HCT116 (cell line): ENCODE measurements around the gene SENP1. TPM values are rescaled to one million over a fixed set of nuclear protein-coding genes. Genes with fewer than 3 reads are reported as not detected.

ENCODE experiments used
- ATAC-seq: fragments of 200-7000 bp; cut with Tn5 transposase; 2 replicates; pipeline ENCODE4 v1.9.1; 2020; ENCODE audit warnings: mild to moderate bottlenecking, moderate library complexity
- BruUV-seq: library from RNA; stranded (reverse); fragments of 400-500 nt; replicated peaks from 2 replicates; lab custom pipeline; 2021; lab: Mats Ljungman, UMichigan
- CTCF ChIA-PET: fragments of 300-600 bp; sonication (Branson Sonifier 250); formaldehyde crosslinking; loops from one replicate; lab custom pipeline; 2021; ENCODE audit warnings: antibody characterized with exemption; lab: Charles Lee
- POLR2A ChIA-PET: fragments of 300-600, 350-600 bp; sonication (Branson Sonifier 250); formaldehyde crosslinking; loops from one replicate; lab custom pipeline; 2021; ENCODE audit warnings: antibody characterized with exemption; lab: Charles Lee
- RAD21 ChIA-PET, 2 experiments: fragments of 300-600 bp; sonication (Branson Sonifier 250); formaldehyde crosslinking; loops; one replicate each; lab custom pipeline; 2023; ENCODE audit warnings: low total read pairs in 2 of 2; ENCODE audit not compliant: uncharacterized antibody in 2 of 2, unreplicated experiment in 2 of 2, low non-redundant PET in 1 of 2; lab: Charles Lee
- DNase-seq: peaks from one replicate; pipeline ENCODE4 v3.0.0-alpha.2; 2010; ENCODE audit warnings: low read depth, low spot score
- H2AFZ ChIP-seq: fragments of 200-600 bp; shearing (Covaris generic), sonication (generic); 2 replicates; pipeline ENCODE4 v1.6.1; 2017; ENCODE audit warnings: low read depth, mixed run types, mixed read lengths, antibody characterized with exemption, low read length; ENCODE audit not compliant: poor library complexity, severe bottlenecking
- H3K27ac ChIP-seq: 2 replicates; pipeline ENCODE4 v1.5.1; 2012; ENCODE audit warnings: low read depth, low read length
- H3K27me3 ChIP-seq: fragments of 200-600 bp; sonication (generic); 2 replicates; pipeline ENCODE4 v1.6.1; 2016; ENCODE audit warnings: mixed run types, low read length, mixed read lengths; ENCODE audit not compliant: insufficient read depth
- H3K36me3 ChIP-seq, 2 experiments: fragments of 200-500 bp in 1 of 2; fragments of 200-600 bp in 1 of 2; sonication (Bioruptor generic) in 1 of 2; sonication (generic) in 1 of 2; 2 replicates each; pipeline versions ENCODE4 v1.5.1 to v1.6.1; 2014 to 2016; ENCODE audit warnings: low read length in 2 of 2, inconsistent platforms in 1 of 2, mixed read lengths in 1 of 2, mixed run types in 1 of 2; ENCODE audit not compliant: insufficient read depth in 2 of 2, control insufficient read depth in 1 of 2
- H3K4me1 ChIP-seq, 2 experiments: fragments of 200-600 bp in 1 of 2; sonication (generic) in 1 of 2; 2 replicates each; pipeline versions ENCODE4 v1.5.1 to v1.6.1; 2012 to 2017; ENCODE audit warnings: low read length in 2 of 2, inconsistent platforms in 1 of 2, mild to moderate bottlenecking in 1 of 2, mixed read lengths in 1 of 2, mixed run types in 1 of 2, moderate library complexity in 1 of 2; ENCODE audit not compliant: insufficient read depth in 2 of 2, control insufficient read depth in 1 of 2
- H3K4me2 ChIP-seq: fragments of 200-600 bp; sonication (generic); 2 replicates; pipeline ENCODE4 v1.6.1; 2017; ENCODE audit warnings: mixed run types, low read length, mixed read lengths
- H3K4me3 ChIP-seq, 2 experiments: fragments of 200-600 bp in 1 of 2; sonication (generic) in 1 of 2; replicated peaks in 1 of 2; 2 replicates each; pipeline ENCODE4 v1.5.1; 2011 to 2016; ENCODE audit warnings: low read length in 2 of 2, control low read depth in 1 of 2, low read depth in 1 of 2, mild to moderate bottlenecking in 1 of 2, mixed read lengths in 1 of 2, mixed run types in 1 of 2
- H3K79me2 ChIP-seq: fragments of 200-600 bp; sonication (generic); 2 replicates; pipeline ENCODE4 v1.6.1; 2017; ENCODE audit warnings: mild to moderate bottlenecking, mixed run types, low read length, moderate library complexity, mixed read lengths; ENCODE audit not compliant: insufficient read depth
- H3K9ac ChIP-seq: fragments of 200-600 bp; sonication (generic); 2 replicates; pipeline ENCODE4 v1.6.1; 2016; ENCODE audit warnings: low read length, mixed read lengths
- H3K9me2 ChIP-seq: fragments of 200-600 bp; sonication (generic), shearing (Covaris generic); 2 replicates; pipeline ENCODE4 v1.6.1; 2017; ENCODE audit warnings: mixed run types, mild to moderate bottlenecking, moderate library complexity; ENCODE audit not compliant: insufficient read depth
- H3K9me3 ChIP-seq, 2 experiments: fragments of 200-500 bp in 1 of 2; fragments of 200-600 bp in 1 of 2; sonication (Bioruptor generic) in 1 of 2; sonication (generic) in 1 of 2; 2 replicates each; pipeline ENCODE4 v1.6.1; 2014 to 2017; ENCODE audit warnings: low read length in 2 of 2, mixed read lengths in 2 of 2, inconsistent platforms in 1 of 2, low read depth in 1 of 2, mild to moderate bottlenecking in 1 of 2, mixed run types in 1 of 2, moderate library complexity in 1 of 2; ENCODE audit not compliant: control insufficient read depth in 1 of 2, insufficient read depth in 1 of 2
- H4K20me1 ChIP-seq: fragments of 200-600 bp; sonication (generic), shearing (Covaris generic); 2 replicates; pipeline ENCODE4 v1.6.1; 2017; ENCODE audit warnings: mixed run types, mild to moderate bottlenecking, moderate library complexity; ENCODE audit not compliant: insufficient read depth
- CBX3 ChIP-seq: IDR thresholded peaks from 2 replicates; pipeline ENCODE4 v1.6.1; 2012; ENCODE audit warnings: low read depth
- CEBPB ChIP-seq: IDR thresholded peaks from 2 replicates; pipeline ENCODE4 v1.6.1; 2012; ENCODE audit warnings: low read depth
- CTCF ChIP-seq, 3 experiments: fragments of 200-600 bp in 1 of 3; sonication (generic) in 1 of 3; IDR thresholded peaks in 2 of 3; conservative IDR thresholded peaks in 1 of 3; 2 replicates each; pipeline ENCODE4 v1.5.1; 2012 to 2017; ENCODE audit warnings: low read depth in 2 of 3, low read length in 2 of 3, antibody characterized with exemption in 1 of 3, borderline replicate concordance in 1 of 3, control low read depth in 1 of 3, mild to moderate bottlenecking in 1 of 3, mixed read lengths in 1 of 3, mixed run types in 1 of 3, moderate library complexity in 1 of 3; ENCODE audit not compliant: insufficient read depth in 1 of 3
- EGR1 ChIP-seq: IDR thresholded peaks from 2 replicates; pipeline ENCODE4 v1.6.1; 2012; ENCODE audit warnings: low read depth
- EZH2 ChIP-seq: fragments of 200-600 bp; sonication (generic); IDR thresholded peaks from 2 replicates; pipeline ENCODE4 v1.6.1; 2017; ENCODE audit warnings: antibody characterized with exemption, mixed run types
- EZH2phosphoT487 ChIP-seq: fragments of 200-600 bp; IDR thresholded peaks from 2 replicates; pipeline ENCODE4 v1.6.1; 2018; ENCODE audit warnings: antibody characterized with exemption, borderline replicate concordance
- FOSL1 ChIP-seq: IDR thresholded peaks from 2 replicates; pipeline ENCODE4 v1.6.1; 2012; ENCODE audit warnings: low read depth
- JUND ChIP-seq: IDR thresholded peaks from 2 replicates; pipeline ENCODE4 v1.6.1; 2012
- MAX ChIP-seq: IDR thresholded peaks from 2 replicates; pipeline ENCODE4 v1.6.1; 2012
- POLR2AphosphoS5 ChIP-seq: IDR thresholded peaks from 2 replicates; pipeline ENCODE4 v1.6.1; 2011; ENCODE audit warnings: mild to moderate bottlenecking, low read depth, low read length, moderate library complexity
- RAD21 ChIP-seq: IDR thresholded peaks from 2 replicates; pipeline ENCODE4 v1.6.1; 2012; ENCODE audit warnings: low read depth, mild to moderate bottlenecking
- REST ChIP-seq: IDR thresholded peaks from 2 replicates; pipeline ENCODE4 v1.6.1; 2012; ENCODE audit warnings: low read depth
- SIN3A ChIP-seq: IDR thresholded peaks from 2 replicates; pipeline ENCODE4 v1.6.1; 2012; ENCODE audit warnings: low read depth
- SP1 ChIP-seq: IDR thresholded peaks from 2 replicates; pipeline ENCODE4 v1.6.1; 2012; ENCODE audit warnings: low read depth
- SRF ChIP-seq: IDR thresholded peaks from 2 replicates; pipeline ENCODE4 v1.6.1; 2012; ENCODE audit warnings: low read depth
- TCF7L2 ChIP-seq: IDR thresholded peaks from 2 replicates; pipeline ENCODE4 v1.7.0; 2011; ENCODE audit warnings: borderline replicate concordance, inconsistent platforms; ENCODE audit not compliant: insufficient read depth, insufficient read length; ENCODE audit errors: extremely low read depth
- YY1 ChIP-seq: IDR thresholded peaks from 2 replicates; pipeline ENCODE4 v1.6.1; 2011; ENCODE audit warnings: low read length, low read depth, moderate library complexity, mild to moderate bottlenecking; ENCODE audit not compliant: insufficient replicate concordance; ENCODE audit errors: extremely low read depth
- ZFX ChIP-seq: fragments of 450-650 bp; IDR thresholded peaks from 2 replicates; pipeline ENCODE4 v1.6.1; 2017
- intact Hi-C: fragments of 100-400 bp; cut with micrococcal nuclease; formaldehyde crosslinking; loops from 2 replicates; pipeline ENCODE4 v1.10.0; 2022
- total RNA-seq: library from RNA; stranded (reverse); gene quantifications from one replicate; pipeline ENCODE4 v1.2.1, GENCODE V29; 2021; ENCODE audit not compliant: unreplicated experiment

SENP1 gene
- total RNA-seq, 1 experiment from 2014 or later, result 17.7 TPM

DNA sequence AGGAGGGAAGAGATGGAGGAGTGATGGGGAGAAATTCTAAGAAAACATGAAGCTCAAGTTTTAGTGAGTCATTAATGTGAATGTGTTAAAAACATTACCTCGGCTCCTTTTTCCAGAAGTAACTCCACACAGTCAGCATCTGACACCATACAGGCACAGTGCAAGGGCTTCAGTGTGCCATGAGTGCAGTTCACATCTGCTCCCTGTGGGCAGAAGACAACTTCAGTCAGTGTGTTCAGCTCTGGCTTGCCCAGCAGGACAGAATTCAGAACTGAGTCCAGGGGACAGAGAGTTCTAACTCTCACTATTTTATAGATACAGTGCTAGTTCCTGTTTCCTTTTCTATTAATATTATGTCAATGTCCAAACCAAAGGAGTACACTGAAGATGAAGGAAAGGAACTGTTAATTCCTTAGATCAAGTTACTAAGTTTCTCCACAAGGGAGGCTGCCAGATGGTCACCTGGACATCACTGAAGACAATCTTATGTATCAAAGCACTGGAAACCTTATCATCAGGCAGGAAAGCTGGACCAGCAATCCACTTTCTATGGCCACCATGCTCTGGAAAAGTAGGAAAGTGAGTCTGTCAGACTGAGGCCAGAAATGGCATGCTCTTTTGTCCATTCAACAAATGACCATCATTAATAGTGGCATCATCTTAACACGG lies 45.4 kb upstream of the SENP1 start (continued):
- TF ChIP-seq JUND, result no peak

- no peaks in the 10 kb centered on the region for H3K79me2 ChIP-seq
- peaks cover 35 to 50% of the 10 kb centered on the region in 2 experiments; a peak in 3 of 4 replicates for H3K36me3 ChIP-seq
- ATAC-seq (no peak), DNase-seq (no peak)
- H3K9me3 ChIP-seq, result no peaks in the 10 kb centered on the region
- H2AFZ ChIP-seq, result no peak overlapping the region
- H3K4me1 ChIP-seq, result no peaks in the 10 kb centered on the region
- intact Hi-C loops, result no loop called here
- CTCF ChIA-PET, result no interaction called here
- POLR2A ChIA-PET, result no interaction called here
- H4K20me1 ChIP-seq, result no peaks in the 10 kb centered on the region
- RAD21 ChIA-PET, result no interaction called here
- no peaks in the 10 kb centered on the region for H3K9me2 ChIP-seq
- no peak overlapping the region for H3K27ac ChIP-seq
- no peak overlapping the region for H3K9ac ChIP-seq
- H3K27me3 ChIP-seq, result no peaks in the 10 kb centered on the region
- H3K4me2 ChIP-seq, result no peak overlapping the region
- TF ChIP-seq EZH2phosphoT487, result no peak
- TF ChIP-seq CTCF (IDR thresholded peaks at IDR 0.05 in 2 of 3, conservative IDR thresholded peaks at IDR 0.05 in 1 of 3; ENCODE audit: borderline replicate concordance in 1 of 3, insufficient read depth in 1 of 3, low read depth in 2 of 3, low read length in 2 of 3), result no peak
- no peak for TF ChIP-seq SRF
- TF ChIP-seq JUND, result no peak
- TF ChIP-seq SIN3A, result no peak
- no peak for TF ChIP-seq MAX
- no peak for TF ChIP-seq EGR1
- TF ChIP-seq EZH2, result no peak
- TF ChIP-seq RAD21, result no peak
- no peak for TF ChIP-seq REST
- TF ChIP-seq ZFX, result no peak
- TF ChIP-seq TCF7L2, result no peak
- no peak for TF ChIP-seq CBX3
- TF ChIP-seq CEBPB, result no peak
- no peak for TF ChIP-seq FOSL1
- no peak for TF ChIP-seq POLR2AphosphoS5
- TF ChIP-seq SP1, result no peak
- no peak for TF ChIP-seq YY1
- no peak overlapping the region for H3K4me3 ChIP-seq
- BruUV-seq, result no TSS peak
Observed at GRCh38 chr12:48145981-48146380, 40.1 kb upstream of the SENP1 start.
